Chondrocyte (in vitro differentiated cells): ENCODE data around the gene AOAH. TPM values are rescaled to one million over a fixed set of nuclear protein-coding genes. Genes with fewer than 3 reads are reported as not detected.

Source experiments
- DNase-seq: peaks from one replicate; pipeline ENCODE4 v3.0.0; 2021; ENCODE audit warnings: mixed read lengths, low spot score
- H3K27ac Mint-ChIP-seq: one replicate; pipeline ENCODE4 v1.8.0; 2021; ENCODE audit warnings: mild to moderate bottlenecking, moderate library complexity, mixed read lengths; ENCODE audit not compliant: unreplicated experiment
- H3K27me3 Mint-ChIP-seq: 2 replicates; pipeline ENCODE4 v1.8.0; 2021; ENCODE audit warnings: low read depth, mixed read lengths
- H3K36me3 Mint-ChIP-seq: 2 replicates; pipeline ENCODE4 v1.8.0; 2021; ENCODE audit warnings: low read depth, mixed read lengths
- H3K4me1 Mint-ChIP-seq: 2 replicates; pipeline ENCODE4 v1.8.0; 2021; ENCODE audit warnings: low read depth, mild to moderate bottlenecking, mixed read lengths
- H3K4me3 Mint-ChIP-seq: one replicate; pipeline ENCODE4 v1.8.0; 2021; ENCODE audit warnings: mild to moderate bottlenecking, moderate library complexity, mixed read lengths; ENCODE audit not compliant: unreplicated experiment
- H3K9me3 Mint-ChIP-seq: 2 replicates; pipeline ENCODE4 v1.8.0; 2021; ENCODE audit warnings: low read depth, mixed read lengths
- total RNA-seq: library from RNA; stranded (reverse); gene quantifications from 3 replicates; pipeline ENCODE4 v1.2.1, GENCODE V29; 2021
- TF ChIP-seq, protein P1 (sequence below): fragments of 200-600 bp; sonication (generic); IDR thresholded peaks from 2 replicates; pipeline ENCODE4 v1.5.0; 2021; ENCODE audit warnings: antibody characterized with exemption, mild to moderate bottlenecking, moderate library complexity

The AOAH gene
- total RNA-seq, 1 donor from 2014 or later = not detected

DNA sequence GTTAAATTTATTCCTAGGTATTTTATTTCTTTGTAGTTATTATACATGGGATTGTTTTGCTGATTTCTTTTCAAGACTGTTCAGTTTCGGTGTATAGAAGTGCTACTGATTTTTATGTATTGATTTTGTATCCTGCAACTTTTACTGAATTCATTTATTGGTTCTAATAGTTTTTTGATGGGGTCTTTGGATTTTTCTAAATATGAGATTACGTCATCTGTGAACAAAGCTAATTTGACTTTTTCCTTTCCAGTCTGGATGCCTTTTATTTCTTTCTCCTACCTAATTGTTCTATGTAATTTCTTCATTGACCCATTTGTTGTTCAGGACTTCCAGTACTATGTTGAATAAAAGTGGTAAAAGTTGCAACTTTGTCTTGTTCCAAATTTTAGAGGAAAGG lies 5.8 kb upstream of the AOAH start:
- Mint-ChIP-seq H3K4me1 (peaks cover 3% of the 10 kb centered on the region), H3K9me3 (peaks cover 17% of the 10 kb centered on the region), H3K36me3 (peaks cover 8% of the 10 kb centered on the region), H3K4me3 (no peak overlapping the region), H3K27me3 (no peaks in the 10 kb centered on the region), H3K27ac (no peak overlapping the region)
- no peak for DNase-seq
- TF ChIP-seq, protein P1, sequence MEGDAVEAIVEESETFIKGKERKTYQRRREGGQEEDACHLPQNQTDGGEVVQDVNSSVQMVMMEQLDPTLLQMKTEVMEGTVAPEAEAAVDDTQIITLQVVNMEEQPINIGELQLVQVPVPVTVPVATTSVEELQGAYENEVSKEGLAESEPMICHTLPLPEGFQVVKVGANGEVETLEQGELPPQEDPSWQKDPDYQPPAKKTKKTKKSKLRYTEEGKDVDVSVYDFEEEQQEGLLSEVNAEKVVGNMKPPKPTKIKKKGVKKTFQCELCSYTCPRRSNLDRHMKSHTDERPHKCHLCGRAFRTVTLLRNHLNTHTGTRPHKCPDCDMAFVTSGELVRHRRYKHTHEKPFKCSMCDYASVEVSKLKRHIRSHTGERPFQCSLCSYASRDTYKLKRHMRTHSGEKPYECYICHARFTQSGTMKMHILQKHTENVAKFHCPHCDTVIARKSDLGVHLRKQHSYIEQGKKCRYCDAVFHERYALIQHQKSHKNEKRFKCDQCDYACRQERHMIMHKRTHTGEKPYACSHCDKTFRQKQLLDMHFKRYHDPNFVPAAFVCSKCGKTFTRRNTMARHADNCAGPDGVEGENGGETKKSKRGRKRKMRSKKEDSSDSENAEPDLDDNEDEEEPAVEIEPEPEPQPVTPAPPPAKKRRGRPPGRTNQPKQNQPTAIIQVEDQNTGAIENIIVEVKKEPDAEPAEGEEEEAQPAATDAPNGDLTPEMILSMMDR = no peak

DNA sequence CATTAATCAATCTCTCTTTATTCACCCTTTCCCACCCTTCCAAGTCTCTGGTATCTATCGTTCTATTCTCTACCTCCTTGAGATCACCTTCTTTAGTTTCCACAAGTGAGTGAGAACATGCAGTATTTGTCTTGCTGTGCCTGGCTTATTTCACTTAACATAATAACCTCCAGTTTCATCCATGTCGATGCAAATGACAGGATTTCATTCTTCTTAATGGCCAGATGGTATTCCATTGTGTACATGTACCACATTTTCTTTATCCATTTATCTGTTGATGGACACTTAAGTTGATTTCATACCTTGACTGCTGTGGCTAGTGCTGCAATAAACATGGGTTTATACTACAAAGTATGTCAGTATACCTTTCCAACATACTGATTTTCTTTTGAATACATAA lies 3.8 kb upstream of the AOAH start:
- no peaks in the 10 kb centered on the region for H3K27me3 Mint-ChIP-seq
- TF ChIP-seq, protein P1 = no peak
- peaks cover 8% of the 10 kb centered on the region for H3K36me3 Mint-ChIP-seq
- no peak for DNase-seq
- peaks cover 17% of the 10 kb centered on the region for H3K9me3 Mint-ChIP-seq
- H3K4me3 Mint-ChIP-seq = no peak overlapping the region
- no peaks in the 10 kb centered on the region for H3K4me1 Mint-ChIP-seq
- no peak overlapping the region for H3K27ac Mint-ChIP-seq

DNA sequence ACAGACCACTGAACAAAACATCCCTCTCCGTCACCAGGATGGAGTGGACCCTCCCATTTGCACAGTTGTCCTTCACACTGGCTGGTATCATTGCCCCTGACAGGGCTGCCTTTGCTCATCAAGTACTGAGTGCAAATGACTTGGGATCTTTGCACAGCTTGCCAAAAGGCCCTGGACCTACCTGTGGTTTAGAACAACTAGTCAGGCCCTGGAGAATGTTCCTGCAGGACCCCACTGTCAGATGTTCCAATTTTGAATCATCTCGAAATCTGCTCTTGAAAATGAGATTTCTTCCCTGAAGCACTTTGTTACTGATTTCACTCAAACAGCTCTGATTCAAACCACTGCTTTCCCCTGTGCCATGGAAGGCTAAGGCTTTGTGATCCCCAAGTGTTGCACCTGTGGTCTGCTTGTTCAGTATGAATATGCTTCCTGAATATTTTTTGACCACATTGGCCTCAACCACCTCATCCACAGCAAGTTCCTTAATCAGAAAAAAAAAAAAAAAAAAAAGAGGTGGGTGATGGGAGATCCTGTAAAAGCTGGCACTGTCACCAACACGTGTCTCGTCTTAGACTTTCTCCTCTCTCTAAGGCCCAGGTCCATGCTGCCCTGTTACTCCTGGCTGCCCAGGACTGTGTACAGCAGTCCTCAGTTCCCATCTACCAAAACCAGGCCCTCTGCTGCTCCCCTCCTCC lies 2.7 kb upstream of the AOAH start:
- Mint-ChIP-seq H3K4me1 (no peaks in the 10 kb centered on the region), H3K4me3 (no peak overlapping the region), H3K9me3 (peaks cover 17% of the 10 kb centered on the region), H3K27ac (no peak overlapping the region), H3K36me3 (peaks cover 8% of the 10 kb centered on the region), H3K27me3 (peaks cover 2% of the 10 kb centered on the region)
- TF ChIP-seq, protein P1 = no peak
- DNase-seq = no peak

DNA sequence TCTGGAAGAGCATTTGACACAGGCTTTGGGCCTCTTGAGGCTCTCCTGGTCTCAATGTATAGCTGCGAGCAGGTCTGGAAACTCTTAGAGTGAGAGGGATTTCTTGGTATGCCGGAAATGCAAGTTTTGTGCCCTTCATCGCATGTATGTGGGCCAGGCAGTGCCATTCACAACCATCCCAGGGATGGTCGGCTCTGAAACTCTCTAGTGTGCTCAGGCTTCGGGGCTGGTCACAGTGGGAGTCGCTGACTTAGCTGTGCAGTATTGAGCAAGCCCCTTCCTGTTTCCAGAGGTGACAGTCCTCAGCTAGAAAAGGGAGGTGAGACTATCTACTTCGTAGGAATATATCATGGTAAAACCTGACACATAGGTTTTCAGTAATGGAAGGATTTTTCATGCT lies 2.0 kb upstream of the AOAH start:
- peaks cover 14% of the 10 kb centered on the region for H3K9me3 Mint-ChIP-seq
- peaks cover 8% of the 10 kb centered on the region for H3K36me3 Mint-ChIP-seq
- H3K27me3 Mint-ChIP-seq = peaks cover 6% of the 10 kb centered on the region
- no peak overlapping the region for H3K27ac Mint-ChIP-seq
- TF ChIP-seq, protein P1 = no peak
- no peak for DNase-seq
- H3K4me3 Mint-ChIP-seq = no peak overlapping the region
- H3K4me1 Mint-ChIP-seq = no peaks in the 10 kb centered on the region

DNA sequence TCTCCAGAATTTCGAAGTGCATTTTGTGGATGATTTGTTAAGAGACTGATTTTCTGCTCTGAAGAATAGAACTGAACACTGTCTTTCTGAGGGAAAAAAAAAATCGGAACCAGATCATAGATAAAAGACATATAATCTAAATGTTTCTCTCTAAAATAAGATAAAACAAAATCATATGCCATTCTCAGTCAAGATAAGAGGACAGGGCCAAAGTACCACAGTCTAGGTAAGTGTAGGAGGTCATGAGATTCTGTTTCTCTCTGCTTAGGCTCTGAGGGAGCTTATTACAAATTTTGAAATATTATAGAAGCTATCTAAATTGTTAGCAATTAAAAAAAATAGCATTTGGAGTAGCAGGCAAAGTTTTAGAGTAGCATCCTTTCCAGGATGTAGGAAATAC lies 702 bp upstream of the AOAH start:
- H3K4me3 Mint-ChIP-seq = no peak overlapping the region
- no peak overlapping the region for H3K27ac Mint-ChIP-seq
- peaks cover 11% of the 10 kb centered on the region for H3K9me3 Mint-ChIP-seq
- H3K36me3 Mint-ChIP-seq = peaks cover 3% of the 10 kb centered on the region
- DNase-seq = no peak
- H3K4me1 Mint-ChIP-seq = no peaks in the 10 kb centered on the region
- TF ChIP-seq, protein P1 = no peak
- peaks cover 10% of the 10 kb centered on the region for H3K27me3 Mint-ChIP-seq
